Lower leg skin (tissue), 3 donors: Measurements from ENCODE around the gene TANC1.

Experiments
- POLR2A ChIP-seq, 2 donors: fragments of 450-650 bp; IDR thresholded peaks; one replicate each; pipeline ENCODE4 v1.6.1; 2016 to 2017; ENCODE audit warnings: antibody characterized with exemption in 2 of 2, mild to moderate bottlenecking in 1 of 2, moderate library complexity in 1 of 2
- TF ChIP-seq, protein P1 (sequence below), 3 donors: fragments of 450-650 bp; IDR thresholded peaks; one replicate each; pipeline ENCODE4 v1.5.1; 2016; ENCODE audit warnings: antibody characterized with exemption in 3 of 3, mild to moderate bottlenecking in 3 of 3, moderate library complexity in 2 of 3

DNA sequence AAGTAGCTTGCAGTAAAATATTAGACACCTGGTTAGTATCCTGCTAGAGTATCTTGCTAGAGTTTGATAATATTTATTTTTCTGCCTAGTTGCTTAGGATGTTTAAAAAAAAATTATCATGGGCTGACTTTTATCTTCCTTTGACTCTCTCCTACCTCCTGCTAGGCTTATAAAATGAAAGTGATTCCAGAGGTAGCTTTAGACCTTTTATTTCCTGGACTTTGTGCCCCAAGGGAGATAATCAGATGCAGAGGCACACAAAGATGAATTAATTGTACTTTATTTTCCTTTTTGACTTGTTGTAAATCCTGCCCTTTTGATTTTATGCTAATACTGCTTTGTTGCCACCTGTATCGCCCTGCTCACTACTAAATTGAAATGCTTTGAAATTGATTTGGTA is 187.4 kb downstream of the TANC1 start:
- no peak for TF ChIP-seq POLR2A (IDR thresholded peaks at IDR 0.05)
- TF ChIP-seq, protein P1, sequence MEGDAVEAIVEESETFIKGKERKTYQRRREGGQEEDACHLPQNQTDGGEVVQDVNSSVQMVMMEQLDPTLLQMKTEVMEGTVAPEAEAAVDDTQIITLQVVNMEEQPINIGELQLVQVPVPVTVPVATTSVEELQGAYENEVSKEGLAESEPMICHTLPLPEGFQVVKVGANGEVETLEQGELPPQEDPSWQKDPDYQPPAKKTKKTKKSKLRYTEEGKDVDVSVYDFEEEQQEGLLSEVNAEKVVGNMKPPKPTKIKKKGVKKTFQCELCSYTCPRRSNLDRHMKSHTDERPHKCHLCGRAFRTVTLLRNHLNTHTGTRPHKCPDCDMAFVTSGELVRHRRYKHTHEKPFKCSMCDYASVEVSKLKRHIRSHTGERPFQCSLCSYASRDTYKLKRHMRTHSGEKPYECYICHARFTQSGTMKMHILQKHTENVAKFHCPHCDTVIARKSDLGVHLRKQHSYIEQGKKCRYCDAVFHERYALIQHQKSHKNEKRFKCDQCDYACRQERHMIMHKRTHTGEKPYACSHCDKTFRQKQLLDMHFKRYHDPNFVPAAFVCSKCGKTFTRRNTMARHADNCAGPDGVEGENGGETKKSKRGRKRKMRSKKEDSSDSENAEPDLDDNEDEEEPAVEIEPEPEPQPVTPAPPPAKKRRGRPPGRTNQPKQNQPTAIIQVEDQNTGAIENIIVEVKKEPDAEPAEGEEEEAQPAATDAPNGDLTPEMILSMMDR (IDR thresholded peaks at IDR 0.05) = no peak
